Activated T-helper 2 cell treated with anti-CD3 and anti-CD28 coated beads, Interferon-gamma antibody, Interleukin-2, Interleukin-4, amounts not matched to agents 10 μg/mL and 5 μg/mL and 100 μg/mL, durations not matched to agents 14 hours and 24 hours and 36 hours (primary cell): ENCODE data around the gene EFNA2. TPM values are rescaled to one million over a fixed set of nuclear protein-coding genes. Genes with fewer than 3 reads are reported as not detected.

Experiments
- DNase-seq: peaks from one replicate; pipeline ENCODE4 v3.0.0; 2021; ENCODE audit warnings: low spot score
- H3K27ac Mint-ChIP-seq: one replicate; pipeline ENCODE4 v1.8.0; 2021; ENCODE audit warnings: mixed read lengths
- H3K27me3 Mint-ChIP-seq: one replicate; pipeline ENCODE4 v1.8.0; 2021; ENCODE audit warnings: low read depth, mixed read lengths
- H3K36me3 Mint-ChIP-seq: one replicate; pipeline ENCODE4 v1.8.0; 2021; ENCODE audit warnings: low read depth, mixed read lengths
- H3K4me1 Mint-ChIP-seq: one replicate; pipeline ENCODE4 v1.8.0; 2021; ENCODE audit warnings: low read depth, mixed read lengths
- H3K4me3 Mint-ChIP-seq: one replicate; pipeline ENCODE4 v1.8.0; 2021; ENCODE audit warnings: low read depth, mild to moderate bottlenecking, moderate library complexity, mixed read lengths
- H3K9me3 Mint-ChIP-seq: one replicate; pipeline ENCODE4 v1.8.0; 2021; ENCODE audit warnings: mixed read lengths
- intact Hi-C: fragments of 100-400 bp; cut with micrococcal nuclease; formaldehyde crosslinking; loops from one replicate; pipeline ENCODE4 v1.15.1; 2023
- total RNA-seq: library from RNA; stranded (reverse); gene quantifications from 2 replicates; pipeline ENCODE4 v1.2.3, GENCODE V29; 2022

EFNA2 gene
- total RNA-seq, 1 donor from 2014 or later: not detected

DNA sequence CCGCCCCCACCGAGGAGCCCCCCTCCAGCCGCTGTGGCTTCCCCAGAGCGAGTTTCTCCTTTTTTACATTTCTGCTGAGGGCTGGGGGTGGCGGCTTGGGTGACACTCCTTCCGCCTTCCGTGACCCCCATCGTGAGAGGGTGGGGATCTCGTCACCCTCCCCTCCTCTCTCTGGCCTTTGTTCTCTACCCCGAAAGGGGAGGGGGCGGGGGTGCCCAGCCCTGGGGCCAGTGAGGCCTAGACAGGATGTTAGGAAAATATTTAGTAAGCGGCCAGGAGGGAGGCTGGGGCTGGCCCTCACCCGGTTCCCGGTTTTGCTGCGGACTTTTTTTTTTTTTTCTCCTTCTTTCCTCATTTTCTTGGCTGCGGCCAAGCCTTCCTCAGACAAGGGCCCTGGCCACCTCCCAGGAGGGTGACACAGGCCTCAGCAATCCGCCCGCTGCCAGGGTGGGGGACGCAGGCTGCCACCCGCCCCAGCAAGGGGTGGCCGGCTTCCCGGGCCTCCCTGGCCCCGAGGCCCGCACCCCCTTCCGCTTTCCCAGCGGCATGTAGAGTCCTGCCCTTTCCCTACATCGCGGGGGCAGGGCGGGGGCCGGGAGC, 33.4 kb upstream of the EFNA2 start:
- peak overlapping the region; percentile 90 for H3K27ac Mint-ChIP-seq
- H3K27me3 Mint-ChIP-seq: no peaks in the 10 kb centered on the region
- no peaks in the 10 kb centered on the region for H3K9me3 Mint-ChIP-seq
- peak; percentile 65 for DNase-seq
- peak overlapping the region; percentile 93 for H3K4me3 Mint-ChIP-seq
- intact Hi-C loops: no loop called here
- H3K36me3 Mint-ChIP-seq: peaks cover 47% of the 10 kb centered on the region
- peaks cover 8% of the 10 kb centered on the region for H3K4me1 Mint-ChIP-seq

DNA sequence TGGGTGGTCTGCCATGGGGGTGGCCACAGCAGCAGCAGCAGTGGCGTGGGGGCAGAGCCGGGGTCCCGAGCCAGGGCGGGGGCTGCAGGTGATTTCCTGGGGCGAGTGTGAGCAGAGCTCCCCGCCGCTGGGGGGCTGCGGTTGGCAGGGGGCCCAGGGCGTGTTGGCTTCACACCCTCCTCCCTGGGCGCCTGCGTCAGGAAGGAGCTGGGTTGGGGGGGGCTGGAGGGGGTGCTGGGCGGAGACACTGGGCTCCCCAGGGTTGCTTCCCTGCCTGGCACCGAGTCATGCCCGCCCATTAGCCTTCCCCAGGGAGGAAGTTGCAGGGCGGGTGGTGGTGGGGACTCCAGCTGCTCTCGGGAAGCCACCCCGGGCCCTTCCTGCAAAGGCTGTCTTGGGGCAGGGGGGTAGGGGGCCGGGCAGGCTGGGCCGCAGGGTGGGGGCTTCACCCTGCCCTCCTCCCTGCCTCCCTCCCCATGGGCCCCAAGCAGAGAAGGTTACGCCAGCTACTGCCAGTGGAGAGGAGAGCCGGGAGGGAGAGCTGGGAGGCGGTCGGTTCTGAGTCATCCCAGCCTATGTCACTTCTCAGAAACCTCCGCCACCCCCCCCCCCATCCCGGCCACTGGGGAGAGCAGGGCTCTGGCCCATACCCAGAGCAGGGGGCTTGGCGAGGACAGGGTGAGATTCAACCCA, 32.7 kb upstream of the EFNA2 start:
- Mint-ChIP-seq H3K27ac (peak overlapping the region; percentile 88), H3K4me1 (peaks cover 11% of the 10 kb centered on the region), H3K36me3 (peaks cover 53% of the 10 kb centered on the region), H3K27me3 (no peaks in the 10 kb centered on the region), H3K4me3 (peak overlapping the region; percentile 78), H3K9me3 (no peaks in the 10 kb centered on the region)
- intact Hi-C loops: no loop called here
- DNase-seq: peak; percentile 67

- peak overlapping the region; percentile 88 for H3K27ac Mint-ChIP-seq
- peaks cover 59% of the 10 kb centered on the region for H3K36me3 Mint-ChIP-seq
- H3K4me3 Mint-ChIP-seq: peak overlapping the region; percentile 78
- peaks cover 14% of the 10 kb centered on the region for H3K4me1 Mint-ChIP-seq
- no peak for DNase-seq
- intact Hi-C loops: no loop called here
- no peaks in the 10 kb centered on the region for H3K9me3 Mint-ChIP-seq
- no peaks in the 10 kb centered on the region for H3K27me3 Mint-ChIP-seq
Measured at GRCh38 chr19:1253514-1254080, 32.1 kb upstream of the EFNA2 start.

GRCh38 chr19:1254081-1254527, 31.6 kb upstream of the EFNA2 start:
- no peaks in the 10 kb centered on the region for H3K27me3 Mint-ChIP-seq
- intact Hi-C loops: no loop called here
- no peaks in the 10 kb centered on the region for H3K9me3 Mint-ChIP-seq
- peaks cover 64% of the 10 kb centered on the region for H3K36me3 Mint-ChIP-seq
- no peak overlapping the region for H3K4me3 Mint-ChIP-seq
- H3K27ac Mint-ChIP-seq: peak overlapping the region; percentile 43
- DNase-seq: no peak
- peaks cover 19% of the 10 kb centered on the region for H3K4me1 Mint-ChIP-seq

DNA sequence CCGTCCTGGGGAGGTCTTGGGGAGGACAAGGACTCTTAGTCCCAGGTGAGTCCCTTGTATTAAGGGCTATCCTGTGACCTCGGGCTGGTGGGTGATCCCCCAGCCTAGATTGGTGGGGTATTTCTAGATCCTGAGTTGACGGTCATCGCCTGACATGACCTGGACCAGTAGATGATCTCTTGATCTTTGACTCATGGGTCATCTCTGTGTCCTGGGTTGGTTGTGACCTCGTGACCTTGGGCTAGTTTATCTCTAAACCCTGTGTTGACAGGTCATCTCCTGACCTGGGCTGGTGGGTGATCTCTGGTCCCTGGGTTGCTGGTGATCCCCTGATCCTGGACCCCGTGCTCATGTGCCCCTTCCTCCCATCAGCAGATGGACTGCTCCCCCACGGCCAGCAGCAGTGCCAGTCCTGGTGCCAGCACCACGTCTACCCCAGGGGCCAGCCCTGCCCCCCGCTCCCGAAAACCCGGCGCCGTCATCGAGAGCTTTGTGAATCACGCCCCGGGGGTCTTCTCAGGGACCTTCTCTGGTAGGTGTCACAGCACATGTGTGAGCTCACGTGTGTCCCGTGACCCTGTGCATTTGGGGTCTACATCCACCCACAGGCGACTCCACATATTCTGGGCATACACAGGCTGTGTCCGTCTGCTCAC, 31.0 kb upstream of the EFNA2 start:
- Mint-ChIP-seq H3K27ac (peak overlapping the region; percentile 43), H3K4me1 (peaks cover 22% of the 10 kb centered on the region), H3K27me3 (no peaks in the 10 kb centered on the region), H3K36me3 (peaks cover 65% of the 10 kb centered on the region), H3K4me3 (no peak overlapping the region), H3K9me3 (no peaks in the 10 kb centered on the region)
- DNase-seq: no peak
- intact Hi-C loops: no loop called here

- Mint-ChIP-seq H3K4me1 (peaks cover 27% of the 10 kb centered on the region), H3K9me3 (no peaks in the 10 kb centered on the region), H3K27ac (peak overlapping the region; percentile 43), H3K27me3 (no peaks in the 10 kb centered on the region), H3K4me3 (no peak overlapping the region), H3K36me3 (peaks cover 65% of the 10 kb centered on the region)
- DNase-seq: no peak
- intact Hi-C loops: no loop called here
Measured at GRCh38 chr19:1255186-1256161, 30.2 kb upstream of the EFNA2 start.

DNA sequence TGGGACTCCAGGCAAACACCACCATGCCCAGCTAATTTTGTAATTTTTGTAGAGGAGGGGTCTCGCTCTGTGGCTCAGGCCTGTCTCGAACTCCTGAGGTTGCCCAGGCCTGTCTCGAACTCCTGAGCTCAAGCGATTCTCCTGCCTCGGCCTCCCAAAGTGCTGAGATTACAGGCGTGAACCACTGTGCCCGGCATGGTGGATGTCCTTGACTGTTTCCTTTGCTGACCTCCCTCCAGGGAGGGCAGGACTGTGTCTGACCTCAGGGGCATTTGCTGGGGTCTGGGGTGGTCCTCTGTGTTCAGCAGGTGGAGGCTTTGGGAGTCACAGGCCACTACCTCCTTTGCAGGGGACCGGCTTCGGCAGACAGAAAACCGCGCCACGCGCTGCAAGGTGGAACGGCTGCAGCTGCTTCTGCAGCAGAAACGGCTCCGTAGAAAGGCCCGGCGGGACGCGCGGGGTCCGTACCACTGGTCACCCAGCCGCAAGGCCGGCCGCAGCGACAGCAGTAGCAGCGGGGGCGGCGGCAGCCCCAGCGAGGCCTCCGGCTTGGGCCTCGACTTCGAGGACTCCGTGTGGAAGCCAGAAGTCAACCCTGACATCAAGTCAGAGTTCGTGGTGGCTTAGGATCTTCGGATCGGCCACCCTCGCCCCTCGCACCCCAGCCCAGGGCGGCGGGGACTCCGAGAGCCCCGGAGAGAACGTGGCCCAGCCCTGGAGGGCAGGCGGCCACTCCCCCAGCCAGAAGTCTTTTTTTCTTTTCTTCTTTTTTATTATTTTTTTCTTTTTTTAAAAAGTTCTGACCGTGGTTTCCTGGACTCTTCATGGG, 28.8 kb upstream of the EFNA2 start:
- Mint-ChIP-seq H3K4me1 (peaks cover 33% of the 10 kb centered on the region), H3K4me3 (peak overlapping the region; percentile 30), H3K9me3 (no peaks in the 10 kb centered on the region), H3K36me3 (peaks cover 54% of the 10 kb centered on the region), H3K27me3 (no peaks in the 10 kb centered on the region), H3K27ac (peak overlapping the region; percentile 64)
- no peak for DNase-seq
- intact Hi-C loops: no loop called here

DNA sequence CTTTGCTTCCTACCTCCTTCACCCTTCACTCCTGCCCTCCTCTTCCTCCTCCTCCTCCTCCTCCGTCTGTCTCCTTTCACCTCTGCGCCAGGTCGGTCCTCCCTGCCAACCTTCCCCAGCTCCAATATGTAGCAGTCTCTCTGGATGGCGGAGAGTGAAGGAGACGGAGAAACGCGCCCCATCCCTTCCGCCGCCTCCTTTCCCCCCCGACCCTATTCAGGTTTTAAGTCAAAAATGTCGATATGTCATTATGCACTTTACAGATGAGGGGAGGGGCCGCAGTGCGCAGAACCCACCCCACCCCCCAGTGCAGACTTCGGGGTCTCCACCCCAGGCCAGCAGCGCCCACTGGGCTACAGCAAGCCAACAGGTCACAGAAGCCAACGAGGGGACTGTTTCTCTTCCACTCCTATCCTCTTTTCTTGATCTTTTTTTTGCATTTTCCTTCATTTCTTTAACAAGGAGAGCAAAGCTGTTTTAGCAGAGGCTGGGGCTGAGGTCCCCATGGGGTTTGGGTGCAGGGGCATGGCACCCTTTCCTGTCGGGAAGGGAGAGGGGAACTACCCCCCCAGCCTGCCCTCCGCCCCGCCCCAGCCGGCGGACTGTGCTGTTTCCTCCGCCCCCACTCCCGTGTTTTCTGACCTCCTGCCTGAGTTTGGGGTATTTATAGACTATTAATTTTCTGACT, 28.1 kb upstream of the EFNA2 start:
- H3K4me3 Mint-ChIP-seq: peak overlapping the region; percentile 39
- peak overlapping the region; percentile 64 for H3K27ac Mint-ChIP-seq
- H3K4me1 Mint-ChIP-seq: peaks cover 35% of the 10 kb centered on the region
- intact Hi-C loops: no loop called here
- no peaks in the 10 kb centered on the region for H3K9me3 Mint-ChIP-seq
- no peak for DNase-seq
- H3K36me3 Mint-ChIP-seq: peaks cover 47% of the 10 kb centered on the region
- H3K27me3 Mint-ChIP-seq: no peaks in the 10 kb centered on the region

DNA sequence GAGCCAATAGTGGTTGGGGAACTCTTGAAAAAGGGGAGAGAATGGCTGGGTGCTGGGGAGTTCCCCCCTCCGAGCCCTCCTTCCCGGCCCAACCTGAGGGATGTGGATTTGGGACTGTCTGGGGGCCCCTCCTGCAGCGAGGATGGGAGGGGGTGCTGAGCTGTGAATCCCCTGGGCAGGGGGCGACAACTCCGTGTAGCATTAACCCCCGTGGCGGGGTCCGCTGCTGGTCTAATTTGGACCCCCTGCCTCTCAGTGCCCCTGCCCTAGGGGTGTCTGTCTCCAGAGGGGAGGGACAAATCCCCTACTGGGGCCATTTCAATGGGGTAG, 27.5 kb upstream of the EFNA2 start:
- DNase-seq: no peak
- Mint-ChIP-seq H3K9me3 (no peaks in the 10 kb centered on the region), H3K27me3 (no peaks in the 10 kb centered on the region), H3K36me3 (peaks cover 47% of the 10 kb centered on the region), H3K4me3 (peak overlapping the region; percentile 52), H3K27ac (peak overlapping the region; percentile 64), H3K4me1 (peaks cover 38% of the 10 kb centered on the region)
- intact Hi-C loops: no loop called here

GRCh38 chr19:1258707-1259205, 26.9 kb upstream of the EFNA2 start:
- Mint-ChIP-seq H3K36me3 (peaks cover 41% of the 10 kb centered on the region), H3K4me3 (peak overlapping the region; percentile 82), H3K27me3 (no peaks in the 10 kb centered on the region), H3K4me1 (peaks cover 35% of the 10 kb centered on the region), H3K9me3 (no peaks in the 10 kb centered on the region), H3K27ac (peak overlapping the region; percentile 93)
- intact Hi-C loops: loop anchor here (1.0 kb wide), 1 partner anchor 11 kb away; the partner anchor contains the start of gene CIRBP
- DNase-seq: no peak
